HFF-Myc (cell line): Measurements from ENCODE around the gene TMOD3.

Source experiments
- DNase-seq: peaks from one replicate; pipeline ENCODE4 v3.0.0-alpha.2; 2011; ENCODE audit warnings: low read depth; ENCODE audit errors: extremely low read depth
- H3K4me3 ChIP-seq: replicated peaks from 2 replicates; pipeline ENCODE4 v1.5.1; 2011; ENCODE audit warnings: low read depth, mild to moderate bottlenecking, control low read depth, low read length
- CTCF ChIP-seq: IDR thresholded peaks from 2 replicates; pipeline ENCODE4 v1.5.1; 2012; ENCODE audit warnings: mild to moderate bottlenecking, low read depth, low read length, control low read depth; ENCODE audit errors: missing control alignments

The TMOD3 gene

DNA sequence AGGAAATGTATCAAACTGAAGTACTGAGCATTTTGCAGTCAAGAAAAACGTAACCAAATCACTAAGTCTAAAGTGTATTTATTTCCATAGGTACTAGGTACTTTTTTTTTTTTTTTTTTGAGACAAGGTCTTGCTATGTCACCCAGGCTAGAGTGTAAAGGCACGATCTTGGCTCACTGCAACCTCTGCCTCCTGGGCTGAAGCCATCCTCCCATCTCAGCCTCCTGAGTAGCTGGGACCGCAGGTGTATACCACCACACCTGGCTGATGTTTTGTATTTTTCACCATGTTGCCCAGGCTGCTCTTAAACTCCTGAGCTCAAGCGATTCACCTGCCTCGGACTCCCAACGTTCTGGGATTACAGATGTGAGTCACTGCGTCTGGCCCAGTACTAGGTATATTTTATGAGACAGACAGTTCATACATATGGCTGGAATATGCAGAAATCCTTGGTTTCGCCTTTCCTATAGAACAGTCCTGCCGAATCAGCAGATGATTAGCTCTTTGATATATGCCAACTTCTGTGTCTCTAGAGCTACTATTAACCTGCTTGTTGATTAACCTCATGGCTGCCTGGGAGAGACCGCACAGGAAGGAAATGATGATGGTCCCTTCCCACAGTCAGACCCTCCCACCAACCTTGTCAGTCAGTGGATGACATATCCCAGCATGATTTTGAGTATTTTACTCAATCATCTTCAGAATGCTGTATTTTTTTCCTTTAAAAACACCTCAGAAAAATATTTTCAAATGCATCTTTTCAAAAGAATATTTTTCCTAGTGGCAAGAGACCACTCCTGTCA lies 32.3 kb downstream of the TMOD3 start:
- TF ChIP-seq CTCF, result no peak
- no peak for DNase-seq
- no peak overlapping the region for H3K4me3 ChIP-seq

GRCh38 chr15:51863131-51863530 lies 33.7 kb downstream of the TMOD3 start:
- TF ChIP-seq CTCF, result no peak
- no peak for DNase-seq

GRCh38 chr15:51864408-51865056 lies 35.1 kb downstream of the TMOD3 start:
- no peak overlapping the region for H3K4me3 ChIP-seq
- no peak for DNase-seq
- TF ChIP-seq CTCF, result no peak

More at GRCh38 chr15:51863131-51863530, 33.7 kb downstream of the TMOD3 start:
- H3K4me3 ChIP-seq, result no peak overlapping the region

DNA sequence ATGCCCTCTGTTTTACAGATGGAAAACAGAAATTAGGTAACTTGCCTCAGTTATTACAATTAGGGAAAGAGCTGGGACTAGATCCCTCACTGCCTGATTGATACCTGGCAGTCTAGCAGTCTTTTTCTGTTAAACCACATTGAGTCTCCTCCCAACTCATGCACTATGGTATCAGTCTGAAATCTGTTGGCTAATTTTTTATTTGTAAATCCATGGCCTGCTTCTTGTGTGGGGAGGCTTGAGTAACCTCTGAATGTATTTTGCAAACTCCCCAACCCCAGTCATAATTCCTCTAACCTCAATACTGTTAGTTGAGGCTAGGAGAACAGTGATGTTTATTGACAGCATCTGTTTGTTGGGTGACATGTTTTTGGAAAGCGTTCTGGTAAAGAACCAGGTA lies 35.9 kb downstream of the TMOD3 start:
- TF ChIP-seq CTCF, result no peak
- no peak for DNase-seq

DNA sequence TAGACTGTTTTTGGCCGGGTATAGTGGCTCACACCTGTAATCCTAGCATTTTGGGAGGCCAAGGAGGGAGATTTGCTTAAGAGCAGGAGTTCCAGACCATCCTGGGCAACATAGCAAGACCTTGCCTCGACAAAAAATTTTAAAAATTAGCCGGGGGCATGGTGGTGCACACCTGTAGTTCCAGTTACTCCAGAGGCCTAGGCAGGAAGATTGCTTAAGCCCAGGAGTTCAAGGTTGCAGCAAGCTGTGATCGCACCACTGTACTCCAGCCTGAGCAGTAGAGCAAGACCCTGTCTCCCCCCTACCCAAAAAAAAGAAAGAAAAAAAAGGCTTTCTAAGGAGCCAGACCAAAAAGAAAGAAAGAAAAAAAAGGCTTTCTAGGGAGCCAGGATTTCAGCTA lies 36.7 kb downstream of the TMOD3 start:
- no peak for TF ChIP-seq CTCF
- no peak for DNase-seq
- no peak overlapping the region for H3K4me3 ChIP-seq

More for the DNA sequence above, 35.9 kb downstream of the TMOD3 start:
- H3K4me3 ChIP-seq, result no peak overlapping the region

- TF ChIP-seq CTCF, result no peak
- H3K4me3 ChIP-seq, result no peak overlapping the region
- DNase-seq, result no peak
Measured at GRCh38 chr15:51866751-51867150, 37.3 kb downstream of the TMOD3 start.

GRCh38 chr15:51869060-51869421 lies 39.6 kb downstream of the TMOD3 start:
- TF ChIP-seq CTCF, result no peak
- H3K4me3 ChIP-seq, result no peak overlapping the region
- no peak for DNase-seq
